HEK293 (cell line): ENCODE data around the gene MKX.

Experiments
- CTCF ChIA-PET: fragments of 350-600 bp; formaldehyde crosslinking; extraction: SDS; loops from one replicate; lab custom pipeline; 2021; ENCODE audit warnings: antibody characterized with exemption; lab: Yijun Ruan, JAX
- POLR2A ChIA-PET: fragments of 300-600 bp; formaldehyde crosslinking; extraction: SDS; loops from one replicate; lab custom pipeline; 2020; ENCODE audit warnings: antibody characterized with exemption, inconsistent platforms; lab: Yijun Ruan, JAX
- H3K27ac ChIP-seq: fragments of 200-500 bp; sonication (Bioruptor generic); 2 replicates; pipeline ENCODE4 v1.5.1; 2014; ENCODE audit warnings: low read depth, low read length, control low read depth, inconsistent platforms; ENCODE audit errors: extremely low read depth
- H3K36me3 ChIP-seq, 2 experiments: fragments of 200-500 bp in 1 of 2; sonication (Bioruptor generic) in 1 of 2; 1 replicate in 1 of 2; 2 replicates in 1 of 2; pipeline ENCODE4 v1.5.1; 2014 to 2017; ENCODE audit warnings: inconsistent platforms in 2 of 2, low read length in 2 of 2; ENCODE audit not compliant: control insufficient read depth in 2 of 2, insufficient read depth in 1 of 2
- H3K4me1 ChIP-seq: fragments of 200-500 bp; sonication (Bioruptor generic); 2 replicates; pipeline ENCODE4 v1.5.1; 2014; ENCODE audit warnings: mild to moderate bottlenecking, low read length, inconsistent platforms; ENCODE audit not compliant: control insufficient read depth, insufficient read depth
- H3K4me3 ChIP-seq: 2 replicates; pipeline ENCODE4 v1.5.1; 2011; ENCODE audit warnings: low read depth, mild to moderate bottlenecking, control low read depth, low read length, moderate library complexity
- H3K9me3 ChIP-seq: fragments of 200-500 bp; sonication (Bioruptor generic); 2 replicates; pipeline ENCODE4 v1.5.1; 2014; ENCODE audit warnings: low read depth, low read length, inconsistent platforms; ENCODE audit not compliant: control insufficient read depth, insufficient read depth
- FEZF1 ChIP-seq: fragments of 450-650 bp; formaldehyde crosslinking; IDR thresholded peaks from 2 replicates; pipeline ENCODE4 v1.5.1; 2016; ENCODE audit warnings: missing biosample characterization, missing genetic modification characterization
- HOXD13 ChIP-seq: sonication (generic); formaldehyde crosslinking; IDR thresholded peaks from 2 replicates; pipeline ENCODE4 v1.8.0; 2022; ENCODE audit warnings: missing genetic modification reagents, borderline replicate concordance
- MEIS1 ChIP-seq: sonication (generic); formaldehyde crosslinking; IDR thresholded peaks from 2 replicates; pipeline ENCODE4 v1.8.1; 2022; ENCODE audit warnings: missing genetic modification reagents, mild to moderate bottlenecking, borderline replicate concordance
- OVOL3 ChIP-seq: fragments of 450-650 bp; formaldehyde crosslinking; IDR thresholded peaks from 2 replicates; pipeline ENCODE4 v1.5.1; 2016; ENCODE audit warnings: missing biosample characterization, missing genetic modification characterization
- PBX3 ChIP-seq: sonication (generic); formaldehyde crosslinking; IDR thresholded peaks from 2 replicates; pipeline ENCODE4 v1.8.1; 2022; ENCODE audit warnings: mild to moderate bottlenecking, moderate library complexity, missing genetic modification reagents
- SP2 ChIP-seq: fragments of 450-650 bp; formaldehyde crosslinking; IDR thresholded peaks from 2 replicates; pipeline ENCODE4 v1.5.1; 2016; ENCODE audit warnings: missing biosample characterization, missing genetic modification characterization
- SP3 ChIP-seq: fragments of 450-650 bp; formaldehyde crosslinking; IDR thresholded peaks from 2 replicates; pipeline ENCODE4 v1.5.1; 2016; ENCODE audit warnings: missing biosample characterization, missing genetic modification characterization
- YY2 ChIP-seq: fragments of 450-650 bp; formaldehyde crosslinking; IDR thresholded peaks from 2 replicates; pipeline ENCODE4 v1.5.1; 2016; ENCODE audit warnings: missing biosample characterization, missing genetic modification characterization
- ZBTB21 ChIP-seq: fragments of 450-650 bp; formaldehyde crosslinking; IDR thresholded peaks from 2 replicates; pipeline ENCODE4 v1.5.1; 2017; ENCODE audit warnings: missing biosample characterization, missing genetic modification characterization
- ZBTB8A ChIP-seq: fragments of 450-650 bp; formaldehyde crosslinking; IDR thresholded peaks from 2 replicates; pipeline ENCODE4 v1.5.1; 2016; ENCODE audit warnings: missing biosample characterization, missing genetic modification characterization
- ZFP3 ChIP-seq: fragments of 450-650 bp; formaldehyde crosslinking; IDR thresholded peaks from 2 replicates; pipeline ENCODE4 v1.5.1; 2016; ENCODE audit warnings: low read depth, missing biosample characterization, missing genetic modification characterization
- ZNF132 ChIP-seq: fragments of 450-650 bp; formaldehyde crosslinking; IDR thresholded peaks from 2 replicates; pipeline ENCODE4 v1.5.1; 2017; ENCODE audit warnings: missing biosample characterization, missing genetic modification characterization, borderline replicate concordance
- ZNF169 ChIP-seq: fragments of 450-650 bp; formaldehyde crosslinking; IDR thresholded peaks from 2 replicates; pipeline ENCODE4 v1.5.1; 2016; ENCODE audit warnings: missing biosample characterization, missing genetic modification characterization
- ZNF473 ChIP-seq: fragments of 450-650 bp; formaldehyde crosslinking; IDR thresholded peaks from 2 replicates; pipeline ENCODE4 v1.5.1; 2017; ENCODE audit warnings: missing biosample characterization, missing genetic modification characterization
- ZNF48 ChIP-seq: fragments of 450-650 bp; formaldehyde crosslinking; IDR thresholded peaks from 2 replicates; pipeline ENCODE4 v1.5.1; 2016; ENCODE audit warnings: missing biosample characterization, missing genetic modification characterization
- ZNF521 ChIP-seq: fragments of 450-650 bp; formaldehyde crosslinking; IDR thresholded peaks from 2 replicates; pipeline ENCODE4 v1.5.1; 2017; ENCODE audit warnings: missing biosample characterization, mild to moderate bottlenecking, missing genetic modification characterization
- ZNF555 ChIP-seq: fragments of 450-650 bp; formaldehyde crosslinking; conservative IDR thresholded peaks from 2 replicates; pipeline ENCODE4 v1.5.1; 2017; ENCODE audit warnings: missing biosample characterization, mild to moderate bottlenecking, missing genetic modification characterization, inconsistent platforms
- ZNF626 ChIP-seq: fragments of 450-650 bp; sonication (Bioruptor Pico); formaldehyde crosslinking; IDR thresholded peaks from 2 replicates; pipeline ENCODE4 v1.5.1; 2018; ENCODE audit warnings: missing biosample characterization, missing genetic modification characterization, inconsistent platforms
- ZNF707 ChIP-seq: fragments of 450-650 bp; formaldehyde crosslinking; IDR thresholded peaks from 2 replicates; pipeline ENCODE4 v1.5.1; 2016; ENCODE audit warnings: missing biosample characterization, missing genetic modification characterization
- ZNF76 ChIP-seq: fragments of 450-650 bp; formaldehyde crosslinking; IDR thresholded peaks from 2 replicates; pipeline ENCODE4; 2016; ENCODE audit warnings: low read depth, missing biosample characterization, missing genetic modification characterization, borderline replicate concordance
- ZNF830 ChIP-seq: fragments of 450-650 bp; IDR thresholded peaks from 2 replicates; pipeline ENCODE4 v1.5.0; 2018; ENCODE audit warnings: missing biosample characterization, missing genetic modification characterization, low read depth, mild to moderate bottlenecking, moderate library complexity
- ZXDB ChIP-seq: fragments of 450-650 bp; formaldehyde crosslinking; IDR thresholded peaks from 2 replicates; pipeline ENCODE4 v1.5.1; 2016; ENCODE audit warnings: missing biosample characterization, missing genetic modification characterization
- TF ChIP-seq, protein P1 (sequence below): fragments of 450-650 bp; formaldehyde crosslinking; IDR thresholded peaks from 2 replicates; pipeline ENCODE4 v1.5.1; 2017; ENCODE audit warnings: missing biosample characterization, missing genetic modification characterization
- TF ChIP-seq, protein P2 (sequence below): fragments of 450-650 bp; formaldehyde crosslinking; IDR thresholded peaks from 2 replicates; pipeline ENCODE4 v1.5.1; 2016; ENCODE audit warnings: missing biosample characterization, missing genetic modification characterization, borderline replicate concordance

The MKX gene

GRCh38 chr10:27673065-27673464 is 72.6 kb downstream of the MKX start:
- POLR2A ChIA-PET = no interaction called here

GRCh38 chr10:27671821-27672220 is 73.8 kb downstream of the MKX start:
- CTCF ChIA-PET = interaction anchor here (1.3 kb wide), 1 partner anchor 14 kb away, joined by 7 read pairs; no protein-coding TSS in a partner anchor
- peaks cover 0 to 3% of the 10 kb centered on the region in 2 experiments; a peak in 1 of 3 replicates for H3K36me3 ChIP-seq
- H3K27ac ChIP-seq = no peak overlapping the region
- TF ChIP-seq ZNF707 (tag by site-specific recombination) (no peak), ZNF473 (tag by site-specific recombination) (no peak), ZNF169 (tag by site-specific recombination) (no peak), ZNF76 (no peak), ZNF555 (tag by site-specific recombination) (no peak), ZNF626 (tag by site-specific recombination) (no peak), ZNF48 (no peak), SP2 (tag by site-specific recombination) (no peak), ZBTB8A (no peak), PBX3 (CRISPR knock-in tag) (no peak), ZNF132 (tag by site-specific recombination) (no peak), ZFP3 (no peak)
- TF ChIP-seq, all 188 proteins: peak for 0
- POLR2A ChIA-PET = no interaction called here
- Histone ChIP-seq H3K4me3 (no peak overlapping the region), H3K4me1 (no peaks in the 10 kb centered on the region), H3K9me3 (no peaks in the 10 kb centered on the region)

More at GRCh38 chr10:27673065-27673464, 72.6 kb downstream of the MKX start:
- Histone ChIP-seq H3K36me3 (peaks cover 0 to 3% of the 10 kb centered on the region in 2 experiments; a peak in 1 of 3 replicates), H3K27ac (no peak overlapping the region), H3K9me3 (no peaks in the 10 kb centered on the region), H3K4me3 (no peak overlapping the region), H3K4me1 (no peaks in the 10 kb centered on the region)
- CTCF ChIA-PET = interaction anchor here (1.3 kb wide), 1 partner anchor 15 kb away, joined by 7 read pairs; no protein-coding TSS in a partner anchor
- TF ChIP-seq YY2 (tag by site-specific recombination) (no peak), ZNF521 (no peak), SP3 (no peak), FEZF1 (tag by site-specific recombination) (no peak), ZXDB (tag by site-specific recombination) (no peak), HOXD13 (CRISPR knock-in tag) (no peak), MEIS1 (CRISPR knock-in tag) (no peak), ZNF830 (tag by site-specific recombination) (no peak), ZBTB21 (tag by site-specific recombination) (no peak), OVOL3 (tag by site-specific recombination) (no peak)
- TF ChIP-seq, protein P1, sequence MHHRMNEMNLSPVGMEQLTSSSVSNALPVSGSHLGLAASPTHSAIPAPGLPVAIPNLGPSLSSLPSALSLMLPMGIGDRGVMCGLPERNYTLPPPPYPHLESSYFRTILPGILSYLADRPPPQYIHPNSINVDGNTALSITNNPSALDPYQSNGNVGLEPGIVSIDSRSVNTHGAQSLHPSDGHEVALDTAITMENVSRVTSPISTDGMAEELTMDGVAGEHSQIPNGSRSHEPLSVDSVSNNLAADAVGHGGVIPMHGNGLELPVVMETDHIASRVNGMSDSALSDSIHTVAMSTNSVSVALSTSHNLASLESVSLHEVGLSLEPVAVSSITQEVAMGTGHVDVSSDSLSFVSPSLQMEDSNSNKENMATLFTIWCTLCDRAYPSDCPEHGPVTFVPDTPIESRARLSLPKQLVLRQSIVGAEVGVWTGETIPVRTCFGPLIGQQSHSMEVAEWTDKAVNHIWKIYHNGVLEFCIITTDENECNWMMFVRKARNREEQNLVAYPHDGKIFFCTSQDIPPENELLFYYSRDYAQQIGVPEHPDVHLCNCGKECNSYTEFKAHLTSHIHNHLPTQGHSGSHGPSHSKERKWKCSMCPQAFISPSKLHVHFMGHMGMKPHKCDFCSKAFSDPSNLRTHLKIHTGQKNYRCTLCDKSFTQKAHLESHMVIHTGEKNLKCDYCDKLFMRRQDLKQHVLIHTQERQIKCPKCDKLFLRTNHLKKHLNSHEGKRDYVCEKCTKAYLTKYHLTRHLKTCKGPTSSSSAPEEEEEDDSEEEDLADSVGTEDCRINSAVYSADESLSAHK (tag by site-specific recombination) = no peak
- TF ChIP-seq, protein P2, sequence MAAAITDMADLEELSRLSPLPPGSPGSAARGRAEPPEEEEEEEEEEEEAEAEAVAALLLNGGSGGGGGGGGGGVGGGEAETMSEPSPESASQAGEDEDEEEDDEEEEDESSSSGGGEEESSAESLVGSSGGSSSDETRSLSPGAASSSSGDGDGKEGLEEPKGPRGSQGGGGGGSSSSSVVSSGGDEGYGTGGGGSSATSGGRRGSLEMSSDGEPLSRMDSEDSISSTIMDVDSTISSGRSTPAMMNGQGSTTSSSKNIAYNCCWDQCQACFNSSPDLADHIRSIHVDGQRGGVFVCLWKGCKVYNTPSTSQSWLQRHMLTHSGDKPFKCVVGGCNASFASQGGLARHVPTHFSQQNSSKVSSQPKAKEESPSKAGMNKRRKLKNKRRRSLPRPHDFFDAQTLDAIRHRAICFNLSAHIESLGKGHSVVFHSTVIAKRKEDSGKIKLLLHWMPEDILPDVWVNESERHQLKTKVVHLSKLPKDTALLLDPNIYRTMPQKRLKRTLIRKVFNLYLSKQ = no peak
